HepG2 (cell line): Measurements from ENCODE around the gene NYAP2. TPM values are rescaled to one million over a fixed set of nuclear protein-coding genes. Genes with fewer than 3 reads are reported as not detected.
A peak's percentile ranks its signal among the peaks of the same experiment; 100 is the strongest.

Experiments used
- ATAC-seq: fragments of 200-7000 bp; cut with Tn5 transposase; 3 replicates; pipeline ENCODE4 v1.9.1; 2020; ENCODE audit warnings: mild to moderate bottlenecking, moderate library complexity
- BruUV-seq: library from RNA; stranded (reverse); fragments of 400-500 nt; replicated peaks from 2 replicates; lab custom pipeline; 2021; lab: Mats Ljungman, UMichigan
- CTCF ChIA-PET: fragments of 300-600 bp; formaldehyde crosslinking; extraction: SDS; loops from one replicate; lab custom pipeline; 2021; ENCODE audit warnings: low total read pairs, inconsistent platforms, low intra/inter-chr PET ratio; lab: Yijun Ruan, JAX
- POLR2A ChIA-PET: fragments of 350-600 bp; sonication (Branson Sonifier 250); formaldehyde crosslinking; loops from one replicate; lab custom pipeline; 2020; ENCODE audit warnings: antibody characterized with exemption, inconsistent platforms; lab: Yijun Ruan, JAX
- DNase-seq: peaks from one replicate; pipeline ENCODE4 v3.0.0-alpha.2; 2015; ENCODE audit warnings: low spot score
- FAIRE-seq: peaks from 3 replicates; lab custom pipeline; 2011; peaks lifted over from hg19 to GRCh38; lab: Jason Lieb, UNC
- H2AFZ ChIP-seq: one replicate; pipeline ENCODE4 v1.6.1; 2011; ENCODE audit warnings: low read length, inconsistent platforms
- H3K27ac ChIP-seq: fragments of 300-600 bp; 3 replicates; pipeline ENCODE4 v1.8.0; 2011; ENCODE audit warnings: mixed run types, mild to moderate bottlenecking, mixed read lengths, low read length, inconsistent platforms; ENCODE audit not compliant: insufficient read depth; ENCODE audit errors: extremely low read length
- H3K27me3 ChIP-seq, 2 experiments: fragments of 200-600 bp in 1 of 2; 2 replicates in 1 of 2; 3 replicates in 1 of 2; pipeline versions ENCODE4 v1.6.0 to v1.8.0; 2011; ENCODE audit warnings: low read length in 2 of 2, mild to moderate bottlenecking in 2 of 2, moderate library complexity in 2 of 2, inconsistent platforms in 1 of 2; ENCODE audit not compliant: insufficient read depth in 2 of 2, control insufficient read depth in 1 of 2
- H3K36me3 ChIP-seq, 2 experiments: fragments of 200-600 bp in 1 of 2; replicated peaks in 1 of 2; 2 replicates in 1 of 2; 3 replicates in 1 of 2; pipeline versions ENCODE4 v1.5.1 to v1.8.0; 2011; ENCODE audit warnings: low read length in 2 of 2, inconsistent platforms in 1 of 2; ENCODE audit not compliant: insufficient read depth in 2 of 2, control insufficient read depth in 1 of 2
- H3K4me1 ChIP-seq: 2 replicates; pipeline ENCODE4 v1.5.1; 2012; ENCODE audit warnings: low read length, inconsistent platforms; ENCODE audit not compliant: insufficient read depth
- H3K4me2 ChIP-seq: 2 replicates; pipeline ENCODE4 v1.6.0; 2011; ENCODE audit warnings: low read depth, low read length, inconsistent platforms
- H3K4me3 ChIP-seq, 3 experiments: fragments of 200-600 bp in 1 of 3; sonication (generic), shearing (Covaris generic) in 1 of 3; replicated peaks in 1 of 3; 2 replicates each; pipeline ENCODE4 v1.5.1; 2011 to 2016; ENCODE audit warnings: low read length in 3 of 3, inconsistent platforms in 2 of 3, low read depth in 2 of 3, mild to moderate bottlenecking in 2 of 3, control low read depth in 1 of 3, mixed read lengths in 1 of 3; ENCODE audit not compliant: insufficient read depth in 1 of 3
- H3K79me2 ChIP-seq: one replicate; pipeline ENCODE4 v1.6.1; 2011; ENCODE audit warnings: low read length, inconsistent platforms; ENCODE audit not compliant: insufficient read depth
- H3K9ac ChIP-seq: 2 replicates; pipeline ENCODE4 v1.6.0; 2011; ENCODE audit warnings: mild to moderate bottlenecking, low read depth, low read length, inconsistent platforms; ENCODE audit not compliant: insufficient read depth
- H3K9me3 ChIP-seq: 2 replicates; pipeline ENCODE4 v1.5.1; 2012; ENCODE audit warnings: mild to moderate bottlenecking, low read length
- H4K20me1 ChIP-seq: 2 replicates; pipeline ENCODE4 v1.6.0; 2011; ENCODE audit warnings: inconsistent platforms, mild to moderate bottlenecking, low read length, moderate library complexity; ENCODE audit not compliant: insufficient read depth
- EED ChIP-seq: sonication (generic); formaldehyde crosslinking; IDR thresholded peaks from 2 replicates; pipeline ENCODE4 v1.5.0; 2020; ENCODE audit warnings: mild to moderate bottlenecking, missing genetic modification reagents
- FOXA1 ChIP-seq, 2 experiments: fragments of 450-650 bp in 1 of 2; sonication (generic) in 1 of 2; formaldehyde crosslinking in 1 of 2; IDR thresholded peaks; 2 replicates each; pipeline versions ENCODE4 v1.4.0 to v1.6.1; 2016 to 2020; ENCODE audit warnings: missing genetic modification reagents in 1 of 2
- FOXP1 ChIP-seq, 2 experiments: fragments of 450-650 bp in 1 of 2; IDR thresholded peaks; 2 replicates each; pipeline ENCODE4 v1.6.1; 2017 to 2018; ENCODE audit warnings: antibody characterized with exemption in 1 of 2
- HMG20B ChIP-seq: conservative IDR thresholded peaks from 2 replicates; pipeline ENCODE4 v1.6.1; 2016; ENCODE audit warnings: missing genetic modification reagents, missing compliant biosample characterization
- NFIC ChIP-seq: IDR thresholded peaks from 2 replicates; pipeline ENCODE4 v1.6.1; 2012; ENCODE audit warnings: mild to moderate bottlenecking, low read length, inconsistent platforms
- ONECUT2 ChIP-seq: sonication (generic); formaldehyde crosslinking; IDR thresholded peaks from 2 replicates; pipeline ENCODE4 v1.4.0; 2020; ENCODE audit warnings: missing genetic modification reagents
- TBX2 ChIP-seq: sonication (generic); formaldehyde crosslinking; IDR thresholded peaks from 2 replicates; pipeline ENCODE4 v1.5.0; 2020; ENCODE audit warnings: missing genetic modification reagents, mild to moderate bottlenecking, borderline replicate concordance
- TCF7 ChIP-seq: sonication (generic); IDR thresholded peaks from 2 replicates; pipeline ENCODE4 v1.6.1; 2016; ENCODE audit warnings: antibody characterized with exemption, low read depth
- ZBTB3 ChIP-seq: sonication (generic); formaldehyde crosslinking; IDR thresholded peaks from 2 replicates; pipeline ENCODE4 v1.4.0; 2020; ENCODE audit warnings: low read depth, mild to moderate bottlenecking, moderate library complexity, missing genetic modification reagents, borderline replicate concordance
- ZFAT ChIP-seq: sonication (generic); formaldehyde crosslinking; conservative IDR thresholded peaks from 2 replicates; pipeline ENCODE4 v1.8.1; 2023; ENCODE audit warnings: missing genetic modification reagents, inconsistent platforms
- ZFP36L1 ChIP-seq: sonication (generic); formaldehyde crosslinking; IDR thresholded peaks from 2 replicates; pipeline ENCODE4 v1.8.0; 2022; ENCODE audit warnings: mild to moderate bottlenecking, missing genetic modification reagents, moderate library complexity
- ZNF160 ChIP-seq: sonication (generic); formaldehyde crosslinking; IDR thresholded peaks from 2 replicates; pipeline ENCODE4 v1.8.0; 2022; ENCODE audit warnings: mild to moderate bottlenecking, inconsistent platforms, missing genetic modification reagents
- ZNF331 ChIP-seq: sonication (generic); formaldehyde crosslinking; IDR thresholded peaks from 2 replicates; pipeline ENCODE4 v1.4.0; 2020; ENCODE audit warnings: missing genetic modification reagents
- WGBS: methylation state at CpG from one replicate; pipeline ENCODE4 v1.1.6; 2017; ENCODE audit warnings: low lambda C conversion rate; 5-methylcytosine and 5-hydroxymethylcytosine counted together
- in situ Hi-C: cut with HindIII; loops from 2 replicates; pipeline ENCODE4 v1.10.0; 2017; ENCODE audit warnings: low pct_unique_long_range_greater_than_20kb; ENCODE audit not compliant: extremely low pct_ligation_motif_present
- intact Hi-C: fragments of 100-400 bp; cut with micrococcal nuclease; formaldehyde crosslinking; loops from one replicate; pipeline ENCODE4 v1.10.0; 2022; ENCODE audit not compliant: unreplicated experiment
- polyA plus RNA-seq, 8 experiments: library from polyadenylated mRNA; depleted of rRNA in 3 of 8; stranded (reverse) in 7 of 8; unstranded in 1 of 8; fragments of >200 nt; fragmentation: Illumina TruSeq in 4 of 8; extraction: Trizol in 4 of 8; gene quantifications; 2 replicates each; pipeline versions ENCODE4 v1.2.1 to v1.2.3, GENCODE V29; 2011 to 2016; ENCODE audit warnings: low read depth in 4 of 8, missing spikeins in 1 of 8, mixed read lengths in 1 of 8; ENCODE audit not compliant: insufficient read depth in 1 of 8
- total RNA-seq, 5 experiments: library from RNA; depleted of rRNA; stranded (reverse); fragments of >200 nt; fragmentation: Illumina TruSeq; extraction: Trizol; gene quantifications; 2 replicates each; pipeline ENCODE4 v1.2.3, GENCODE V29; 2016; ENCODE audit warnings: low read depth in 1 of 5
- TF ChIP-seq, protein P1 (sequence below): IDR thresholded peaks from 2 replicates; pipeline ENCODE4 v1.4.0; 2020; ENCODE audit warnings: mild to moderate bottlenecking, missing genetic modification reagents
- TF ChIP-seq, protein P2 (sequence below): IDR thresholded peaks from 2 replicates; pipeline ENCODE4 v1.6.1; 2016; ENCODE audit warnings: low read depth, missing genetic modification reagents, missing compliant biosample characterization

Gene NYAP2
- total and polyA plus RNA-seq, 2 of the 13 experiments (the other 11 are each of a cell fraction or from before 2014, with no cell fraction given), result not detected

DNA sequence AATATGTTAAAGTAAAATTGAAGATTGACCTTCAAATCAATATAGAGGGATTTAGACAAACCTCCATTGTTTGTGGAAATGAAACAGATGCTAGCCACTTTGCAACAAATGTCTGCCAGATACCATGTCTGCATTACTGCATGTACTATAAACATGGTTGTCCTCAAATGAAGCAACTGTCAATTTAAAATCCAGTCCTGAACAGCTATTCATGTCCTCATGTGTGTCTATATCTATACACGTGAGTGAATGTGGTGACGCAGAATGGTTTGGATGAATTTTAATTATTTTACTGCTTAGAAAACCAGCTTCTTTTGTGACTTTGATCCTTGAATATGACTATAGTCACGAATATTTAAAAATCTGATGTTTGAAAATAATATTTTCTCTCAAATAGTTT is 71.5 kb downstream of the NYAP2 start (continued):
- TF ChIP-seq ZBTB3 (CRISPR knock-in tag) (no peak), EED (no peak), ZNF331 (no peak)

DNA sequence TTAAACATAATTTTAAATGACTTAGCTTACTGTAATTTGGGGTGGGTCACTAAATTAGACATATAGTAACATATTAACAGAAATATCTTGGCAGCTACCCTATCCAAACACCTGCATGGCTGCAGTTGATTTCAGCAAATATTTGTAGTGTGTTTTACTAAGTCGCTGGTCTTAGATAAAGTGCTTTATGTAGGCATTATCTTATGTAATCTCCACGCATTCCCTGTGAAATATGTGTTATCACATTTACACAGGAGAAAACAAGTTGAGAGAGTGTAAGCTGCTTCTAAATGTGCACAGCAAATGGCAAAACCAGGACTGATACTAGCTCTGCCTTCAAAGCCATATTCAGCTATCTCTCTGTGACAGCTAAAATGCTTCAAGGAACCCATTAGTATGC is 72.0 kb downstream of the NYAP2 start:
- H3K4me1 ChIP-seq, result no peaks in the 10 kb centered on the region
- no peak overlapping the region for H3K4me2 ChIP-seq
- H3K9me3 ChIP-seq, result no peaks in the 10 kb centered on the region
- DNase-seq (peak; percentile 34), FAIRE-seq (no peak), ATAC-seq (peak; percentile 54)
- BruUV-seq, result no TSS peak
- H3K27me3 ChIP-seq, result 0 out of 5 replicates have a peak, but pooled peaks cover 0 to 3% of the 10 kb centered on the region in 2 experiments
- no peak overlapping the region for H3K27ac ChIP-seq
- H3K36me3 ChIP-seq, result no peaks in the 10 kb centered on the region
- ChIA-PET POLR2A (no interaction called here), CTCF (no interaction called here)
- H2AFZ ChIP-seq, result no peak overlapping the region
- WGBS, result 0% methylated on average over 2 of the region's 2 CpGs
- in situ Hi-C loops (no loop called here), intact Hi-C loops (no loop called here)
- no peak overlapping the region for H3K4me3 ChIP-seq
- H3K9ac ChIP-seq, result no peak overlapping the region
- H3K79me2 ChIP-seq, result no peaks in the 10 kb centered on the region
- no peaks in the 10 kb centered on the region for H4K20me1 ChIP-seq
- TF ChIP-seq ZFAT (CRISPR knock-in tag), result no peak
- TF ChIP-seq FOXP1 (IDR thresholded peaks at IDR 0.05), result no peak
- peak; percentile 60 for TF ChIP-seq FOXP1 (CRISPR knock-in tag; IDR thresholded peaks at IDR 0.05)
- TF ChIP-seq, protein P1, sequence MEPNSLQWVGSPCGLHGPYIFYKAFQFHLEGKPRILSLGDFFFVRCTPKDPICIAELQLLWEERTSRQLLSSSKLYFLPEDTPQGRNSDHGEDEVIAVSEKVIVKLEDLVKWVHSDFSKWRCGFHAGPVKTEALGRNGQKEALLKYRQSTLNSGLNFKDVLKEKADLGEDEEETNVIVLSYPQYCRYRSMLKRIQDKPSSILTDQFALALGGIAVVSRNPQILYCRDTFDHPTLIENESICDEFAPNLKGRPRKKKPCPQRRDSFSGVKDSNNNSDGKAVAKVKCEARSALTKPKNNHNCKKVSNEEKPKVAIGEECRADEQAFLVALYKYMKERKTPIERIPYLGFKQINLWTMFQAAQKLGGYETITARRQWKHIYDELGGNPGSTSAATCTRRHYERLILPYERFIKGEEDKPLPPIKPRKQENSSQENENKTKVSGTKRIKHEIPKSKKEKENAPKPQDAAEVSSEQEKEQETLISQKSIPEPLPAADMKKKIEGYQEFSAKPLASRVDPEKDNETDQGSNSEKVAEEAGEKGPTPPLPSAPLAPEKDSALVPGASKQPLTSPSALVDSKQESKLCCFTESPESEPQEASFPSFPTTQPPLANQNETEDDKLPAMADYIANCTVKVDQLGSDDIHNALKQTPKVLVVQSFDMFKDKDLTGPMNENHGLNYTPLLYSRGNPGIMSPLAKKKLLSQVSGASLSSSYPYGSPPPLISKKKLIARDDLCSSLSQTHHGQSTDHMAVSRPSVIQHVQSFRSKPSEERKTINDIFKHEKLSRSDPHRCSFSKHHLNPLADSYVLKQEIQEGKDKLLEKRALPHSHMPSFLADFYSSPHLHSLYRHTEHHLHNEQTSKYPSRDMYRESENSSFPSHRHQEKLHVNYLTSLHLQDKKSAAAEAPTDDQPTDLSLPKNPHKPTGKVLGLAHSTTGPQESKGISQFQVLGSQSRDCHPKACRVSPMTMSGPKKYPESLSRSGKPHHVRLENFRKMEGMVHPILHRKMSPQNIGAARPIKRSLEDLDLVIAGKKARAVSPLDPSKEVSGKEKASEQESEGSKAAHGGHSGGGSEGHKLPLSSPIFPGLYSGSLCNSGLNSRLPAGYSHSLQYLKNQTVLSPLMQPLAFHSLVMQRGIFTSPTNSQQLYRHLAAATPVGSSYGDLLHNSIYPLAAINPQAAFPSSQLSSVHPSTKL (CRISPR knock-in tag), result 0 out of 2 replicates have a peak, but pooled peaks have one; percentile 15
- peak; percentile 44; the same call in 1 of the 2 replicates for TF ChIP-seq TBX2 (CRISPR knock-in tag)
- TF ChIP-seq, protein P2, sequence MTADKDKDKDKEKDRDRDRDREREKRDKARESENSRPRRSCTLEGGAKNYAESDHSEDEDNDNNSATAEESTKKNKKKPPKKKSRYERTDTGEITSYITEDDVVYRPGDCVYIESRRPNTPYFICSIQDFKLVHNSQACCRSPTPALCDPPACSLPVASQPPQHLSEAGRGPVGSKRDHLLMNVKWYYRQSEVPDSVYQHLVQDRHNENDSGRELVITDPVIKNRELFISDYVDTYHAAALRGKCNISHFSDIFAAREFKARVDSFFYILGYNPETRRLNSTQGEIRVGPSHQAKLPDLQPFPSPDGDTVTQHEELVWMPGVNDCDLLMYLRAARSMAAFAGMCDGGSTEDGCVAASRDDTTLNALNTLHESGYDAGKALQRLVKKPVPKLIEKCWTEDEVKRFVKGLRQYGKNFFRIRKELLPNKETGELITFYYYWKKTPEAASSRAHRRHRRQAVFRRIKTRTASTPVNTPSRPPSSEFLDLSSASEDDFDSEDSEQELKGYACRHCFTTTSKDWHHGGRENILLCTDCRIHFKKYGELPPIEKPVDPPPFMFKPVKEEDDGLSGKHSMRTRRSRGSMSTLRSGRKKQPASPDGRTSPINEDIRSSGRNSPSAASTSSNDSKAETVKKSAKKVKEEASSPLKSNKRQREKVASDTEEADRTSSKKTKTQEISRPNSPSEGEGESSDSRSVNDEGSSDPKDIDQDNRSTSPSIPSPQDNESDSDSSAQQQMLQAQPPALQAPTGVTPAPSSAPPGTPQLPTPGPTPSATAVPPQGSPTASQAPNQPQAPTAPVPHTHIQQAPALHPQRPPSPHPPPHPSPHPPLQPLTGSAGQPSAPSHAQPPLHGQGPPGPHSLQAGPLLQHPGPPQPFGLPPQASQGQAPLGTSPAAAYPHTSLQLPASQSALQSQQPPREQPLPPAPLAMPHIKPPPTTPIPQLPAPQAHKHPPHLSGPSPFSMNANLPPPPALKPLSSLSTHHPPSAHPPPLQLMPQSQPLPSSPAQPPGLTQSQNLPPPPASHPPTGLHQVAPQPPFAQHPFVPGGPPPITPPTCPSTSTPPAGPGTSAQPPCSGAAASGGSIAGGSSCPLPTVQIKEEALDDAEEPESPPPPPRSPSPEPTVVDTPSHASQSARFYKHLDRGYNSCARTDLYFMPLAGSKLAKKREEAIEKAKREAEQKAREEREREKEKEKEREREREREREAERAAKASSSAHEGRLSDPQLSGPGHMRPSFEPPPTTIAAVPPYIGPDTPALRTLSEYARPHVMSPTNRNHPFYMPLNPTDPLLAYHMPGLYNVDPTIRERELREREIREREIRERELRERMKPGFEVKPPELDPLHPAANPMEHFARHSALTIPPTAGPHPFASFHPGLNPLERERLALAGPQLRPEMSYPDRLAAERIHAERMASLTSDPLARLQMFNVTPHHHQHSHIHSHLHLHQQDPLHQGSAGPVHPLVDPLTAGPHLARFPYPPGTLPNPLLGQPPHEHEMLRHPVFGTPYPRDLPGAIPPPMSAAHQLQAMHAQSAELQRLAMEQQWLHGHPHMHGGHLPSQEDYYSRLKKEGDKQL (CRISPR knock-in tag), result peak; percentile 90
- TF ChIP-seq FOXA1 (IDR thresholded peaks at IDR 0.05), result no peak
- 0 out of 2 replicates have a peak, but pooled peaks have one; percentile 43 for TF ChIP-seq FOXA1 (CRISPR knock-in tag; IDR thresholded peaks at IDR 0.05)
- TF ChIP-seq HMG20B, result peak; percentile 57; the same call in 1 of the 2 replicates
- TF ChIP-seq ONECUT2 (CRISPR knock-in tag), result no peak
- no peak for TF ChIP-seq ZFP36L1
- peak; percentile 60 for TF ChIP-seq TCF7
- TF ChIP-seq NFIC, result peak; percentile 55; the same call in 1 of the 2 replicates
- TF ChIP-seq ZNF160 (CRISPR knock-in tag), result no peak
